ENCODE data around the gene SUN2. TPM values are rescaled to one million over a fixed set of nuclear protein-coding genes. Genes with fewer than 3 reads are reported as not detected.

The SUN2 gene
- total RNA-seq, 1 donor from 2014 or later = 78.1 TPM

GRCh38 chr22:38753948-38754750 lies 1.6 kb downstream of the SUN2 start:
- DNase-seq = peak; percentile 55

- DNase-seq = peak; percentile 32
These were observed 4.1 kb downstream of the SUN2 start for GRCh38 chr22:38751422-38752346.

- no peak for DNase-seq
These were observed 4.8 kb downstream of the SUN2 start for GRCh38 chr22:38751066-38751421.

GRCh38 chr22:38750638-38751037 lies 5.2 kb downstream of the SUN2 start:
- DNase-seq = no peak

GRCh38 chr22:38750104-38750503 lies 5.7 kb downstream of the SUN2 start:
- no peak for DNase-seq

- no peak for DNase-seq
These were observed 7.2 kb downstream of the SUN2 start for GRCh38 chr22:38748487-38749136.

GRCh38 chr22:38745676-38746460 lies 9.9 kb downstream of the SUN2 start:
- DNase-seq = no peak

GRCh38 chr22:38744981-38745380 lies 10.8 kb downstream of the SUN2 start:
- no peak for DNase-seq

- DNase-seq = no peak
These were observed 13.4 kb downstream of the SUN2 start for GRCh38 chr22:38742176-38742942.

GRCh38 chr22:38741576-38741975 lies 14.2 kb downstream of the SUN2 start:
- no peak for DNase-seq

GRCh38 chr22:38741166-38741565 lies 14.6 kb downstream of the SUN2 start:
- no peak for DNase-seq

- no peak for DNase-seq
These were observed 15.0 kb downstream of the SUN2 start for GRCh38 chr22:38740754-38741153.

GRCh38 chr22:38740116-38740723 lies 15.6 kb downstream of the SUN2 start:
- DNase-seq = no peak

- no peak for DNase-seq
These were observed 16.3 kb downstream of the SUN2 start for GRCh38 chr22:38739300-38740055.

GRCh38 chr22:38738475-38739070 lies 17.2 kb downstream of the SUN2 start:
- DNase-seq = no peak

- no peak for DNase-seq
These were observed 18.3 kb downstream of the SUN2 start for GRCh38 chr22:38737302-38738060.

GRCh38 chr22:38736257-38736570 lies 19.6 kb downstream of the SUN2 start:
- DNase-seq = no peak

- DNase-seq = no peak
These were observed 20.1 kb downstream of the SUN2 start for GRCh38 chr22:38735465-38736256.
